Measurements from ENCODE around the gene CCDC57.

The CCDC57 gene

GRCh38 chr17:82117139-82118090 lies 95.2 kb downstream of the CCDC57 start:
- Histone ChIP-seq H3K4me1 (ENCODE audit: control insufficient read depth, insufficient read depth, low read length, unreplicated experiment) (no peaks in the 10 kb centered on the region), H3K36me3 (ENCODE audit: insufficient read depth, low read length) (0 out of 2 replicates have a peak, but pooled peaks cover 3% of the 10 kb centered on the region), H3K4me3 (ENCODE audit: low read depth, low read length) (no peak overlapping the region), H3K27ac (ENCODE audit: low read depth, low read length) (no peak overlapping the region), H2AFZ (ENCODE audit: low read length, unreplicated experiment) (no peak overlapping the region), H3K27me3 (ENCODE audit: insufficient read depth, low read length) (no peaks in the 10 kb centered on the region), H3K79me2 (ENCODE audit: control insufficient read depth, insufficient read depth, low read length, unreplicated experiment) (no peaks in the 10 kb centered on the region)

- no peaks in the 10 kb centered on the region for H3K27me3 ChIP-seq (ENCODE audit: insufficient read depth, low read length)
- no peaks in the 10 kb centered on the region for H3K79me2 ChIP-seq (ENCODE audit: control insufficient read depth, insufficient read depth, low read length, unreplicated experiment)
- no peak overlapping the region for H2AFZ ChIP-seq (ENCODE audit: low read length, unreplicated experiment)
- no peaks in the 10 kb centered on the region for H3K4me1 ChIP-seq (ENCODE audit: control insufficient read depth, insufficient read depth, low read length, unreplicated experiment)
- H3K36me3 ChIP-seq (ENCODE audit: insufficient read depth, low read length), result 0 out of 2 replicates have a peak, but pooled peaks cover 3% of the 10 kb centered on the region
- no peak overlapping the region for H3K27ac ChIP-seq (ENCODE audit: low read depth, low read length)
- no peak overlapping the region for H3K4me3 ChIP-seq (ENCODE audit: low read depth, low read length)
Measured at GRCh38 chr17:82116246-82116645, 96.4 kb downstream of the CCDC57 start.

- Histone ChIP-seq H3K27me3 (ENCODE audit: insufficient read depth, low read length) (no peaks in the 10 kb centered on the region), H3K4me1 (ENCODE audit: control insufficient read depth, insufficient read depth, low read length, unreplicated experiment) (no peaks in the 10 kb centered on the region), H3K36me3 (ENCODE audit: insufficient read depth, low read length) (0 out of 2 replicates have a peak, but pooled peaks cover 3% of the 10 kb centered on the region), H2AFZ (ENCODE audit: low read length, unreplicated experiment) (no peak overlapping the region), H3K27ac (ENCODE audit: low read depth, low read length) (no peak overlapping the region), H3K79me2 (ENCODE audit: control insufficient read depth, insufficient read depth, low read length, unreplicated experiment) (no peaks in the 10 kb centered on the region), H3K4me3 (ENCODE audit: low read depth, low read length) (no peak overlapping the region)
Measured at GRCh38 chr17:82114872-82115271, 97.8 kb downstream of the CCDC57 start.

- Histone ChIP-seq H3K36me3 (ENCODE audit: insufficient read depth, low read length) (0 out of 2 replicates have a peak, but pooled peaks cover 3% of the 10 kb centered on the region), H3K27me3 (ENCODE audit: insufficient read depth, low read length) (no peaks in the 10 kb centered on the region), H3K79me2 (ENCODE audit: control insufficient read depth, insufficient read depth, low read length, unreplicated experiment) (no peaks in the 10 kb centered on the region), H3K4me1 (ENCODE audit: control insufficient read depth, insufficient read depth, low read length, unreplicated experiment) (no peaks in the 10 kb centered on the region), H3K4me3 (ENCODE audit: low read depth, low read length) (no peak overlapping the region), H2AFZ (ENCODE audit: low read length, unreplicated experiment) (no peak overlapping the region), H3K27ac (ENCODE audit: low read depth, low read length) (no peak overlapping the region)
Measured at GRCh38 chr17:82114447-82114846, 98.2 kb downstream of the CCDC57 start.

- no peak overlapping the region for H3K4me3 ChIP-seq (ENCODE audit: low read depth, low read length)
- H3K4me1 ChIP-seq (ENCODE audit: control insufficient read depth, insufficient read depth, low read length, unreplicated experiment), result no peaks in the 10 kb centered on the region
- H3K27ac ChIP-seq (ENCODE audit: low read depth, low read length), result no peak overlapping the region
Measured at GRCh38 chr17:82113941-82114340, 98.7 kb downstream of the CCDC57 start.

GRCh38 chr17:82113422-82113821 lies 99.2 kb downstream of the CCDC57 start:
- H3K4me3 ChIP-seq (ENCODE audit: low read depth, low read length), result no peak overlapping the region
- no peaks in the 10 kb centered on the region for H3K27me3 ChIP-seq (ENCODE audit: insufficient read depth, low read length)
- no peaks in the 10 kb centered on the region for H3K4me1 ChIP-seq (ENCODE audit: control insufficient read depth, insufficient read depth, low read length, unreplicated experiment)
- no peak overlapping the region for H3K27ac ChIP-seq (ENCODE audit: low read depth, low read length)
- H3K36me3 ChIP-seq (ENCODE audit: insufficient read depth, low read length), result 0 out of 2 replicates have a peak, but pooled peaks cover 3% of the 10 kb centered on the region
- no peaks in the 10 kb centered on the region for H3K79me2 ChIP-seq (ENCODE audit: control insufficient read depth, insufficient read depth, low read length, unreplicated experiment)
- H2AFZ ChIP-seq (ENCODE audit: low read length, unreplicated experiment), result no peak overlapping the region

More at GRCh38 chr17:82113941-82114340, 98.7 kb downstream of the CCDC57 start:
- H2AFZ ChIP-seq (ENCODE audit: low read length, unreplicated experiment), result no peak overlapping the region
- 0 out of 2 replicates have a peak, but pooled peaks cover 3% of the 10 kb centered on the region for H3K36me3 ChIP-seq (ENCODE audit: insufficient read depth, low read length)
- H3K27me3 ChIP-seq (ENCODE audit: insufficient read depth, low read length), result no peaks in the 10 kb centered on the region
- no peaks in the 10 kb centered on the region for H3K79me2 ChIP-seq (ENCODE audit: control insufficient read depth, insufficient read depth, low read length, unreplicated experiment)

- no peak overlapping the region for H3K4me3 ChIP-seq (ENCODE audit: low read depth, low read length)
- no peak overlapping the region for H2AFZ ChIP-seq (ENCODE audit: low read length, unreplicated experiment)
- no peak overlapping the region for H3K27ac ChIP-seq (ENCODE audit: low read depth, low read length)
- no peaks in the 10 kb centered on the region for H3K27me3 ChIP-seq (ENCODE audit: insufficient read depth, low read length)
- H3K79me2 ChIP-seq (ENCODE audit: control insufficient read depth, insufficient read depth, low read length, unreplicated experiment), result no peaks in the 10 kb centered on the region
- H3K4me1 ChIP-seq (ENCODE audit: control insufficient read depth, insufficient read depth, low read length, unreplicated experiment), result no peaks in the 10 kb centered on the region
- 0 out of 2 replicates have a peak, but pooled peaks cover 3% of the 10 kb centered on the region for H3K36me3 ChIP-seq (ENCODE audit: insufficient read depth, low read length)
Measured at GRCh38 chr17:82112914-82113311, 99.7 kb downstream of the CCDC57 start.

- 0 out of 2 replicates have a peak, but pooled peaks cover 3% of the 10 kb centered on the region for H3K36me3 ChIP-seq (ENCODE audit: insufficient read depth, low read length)
- H3K27ac ChIP-seq (ENCODE audit: low read depth, low read length), result no peak overlapping the region
- H2AFZ ChIP-seq (ENCODE audit: low read length, unreplicated experiment), result no peak overlapping the region
- no peaks in the 10 kb centered on the region for H3K79me2 ChIP-seq (ENCODE audit: control insufficient read depth, insufficient read depth, low read length, unreplicated experiment)
- no peaks in the 10 kb centered on the region for H3K27me3 ChIP-seq (ENCODE audit: insufficient read depth, low read length)
- H3K4me3 ChIP-seq (ENCODE audit: low read depth, low read length), result no peak overlapping the region
- no peaks in the 10 kb centered on the region for H3K4me1 ChIP-seq (ENCODE audit: control insufficient read depth, insufficient read depth, low read length, unreplicated experiment)
Measured at GRCh38 chr17:82112181-82112913, 100.3 kb downstream of the CCDC57 start.

GRCh38 chr17:82110298-82110697 lies 102.3 kb downstream of the CCDC57 start:
- Histone ChIP-seq H3K4me1 (ENCODE audit: control insufficient read depth, insufficient read depth, low read length, unreplicated experiment) (no peaks in the 10 kb centered on the region), H3K4me3 (ENCODE audit: low read depth, low read length) (no peak overlapping the region), H3K27me3 (ENCODE audit: insufficient read depth, low read length) (no peaks in the 10 kb centered on the region), H3K79me2 (ENCODE audit: control insufficient read depth, insufficient read depth, low read length, unreplicated experiment) (no peaks in the 10 kb centered on the region), H3K36me3 (ENCODE audit: insufficient read depth, low read length) (0 out of 2 replicates have a peak, but pooled peaks cover 3% of the 10 kb centered on the region), H2AFZ (ENCODE audit: low read length, unreplicated experiment) (no peak overlapping the region), H3K27ac (ENCODE audit: low read depth, low read length) (no peak overlapping the region)

- Histone ChIP-seq H3K4me1 (ENCODE audit: control insufficient read depth, insufficient read depth, low read length, unreplicated experiment) (no peaks in the 10 kb centered on the region), H3K36me3 (ENCODE audit: insufficient read depth, low read length) (0 out of 2 replicates have a peak, but pooled peaks cover 3% of the 10 kb centered on the region), H3K27ac (ENCODE audit: low read depth, low read length) (no peak overlapping the region), H3K79me2 (ENCODE audit: control insufficient read depth, insufficient read depth, low read length, unreplicated experiment) (no peaks in the 10 kb centered on the region), H3K27me3 (ENCODE audit: insufficient read depth, low read length) (no peaks in the 10 kb centered on the region), H2AFZ (ENCODE audit: low read length, unreplicated experiment) (no peak overlapping the region), H3K4me3 (ENCODE audit: low read depth, low read length) (no peak overlapping the region)
Measured at GRCh38 chr17:82108961-82109475, 103.6 kb downstream of the CCDC57 start.

Measured in ACC112 (cell line).